Endothelial cell of umbilical vein (primary cell): ENCODE results near the gene NHS. TPM values are rescaled to one million over a fixed set of nuclear protein-coding genes. Genes with fewer than 3 reads are reported as not detected.

Source experiments
- BruUV-seq: library from RNA; stranded (reverse); fragments of 400-500 nt; replicated peaks from 2 replicates; lab custom pipeline; 2021; lab: Mats Ljungman, UMichigan
- CTCF ChIA-PET: fragments of 300-600, 350-600 bp; sonication (Branson Sonifier 250); formaldehyde crosslinking; loops from one replicate; lab custom pipeline; 2021; ENCODE audit warnings: antibody characterized with exemption, inconsistent platforms; lab: Charles Lee
- POLR2A ChIA-PET: fragments of 300-600, 350-600 bp; sonication (Branson Sonifier 250); formaldehyde crosslinking; loops from one replicate; lab custom pipeline; 2021; ENCODE audit warnings: antibody characterized with exemption, inconsistent platforms; lab: Charles Lee
- DNase-seq: peaks from one replicate; pipeline ENCODE4 v3.0.0-alpha.2; 2011; ENCODE audit warnings: low read depth, low spot score
- FAIRE-seq: peaks from 2 replicates; lab custom pipeline; 2011; peaks lifted over from hg19 to GRCh38; lab: Jason Lieb, UNC
- H2AFZ ChIP-seq: 2 replicates; pipeline ENCODE4 v1.6.0; 2012; ENCODE audit warnings: low read depth, low read length, control low read depth, inconsistent platforms
- H3K27ac ChIP-seq: 2 replicates; pipeline ENCODE4 v1.5.1; 2011; ENCODE audit warnings: low read depth, mild to moderate bottlenecking, control low read depth, low read length, moderate library complexity; ENCODE audit not compliant: insufficient read depth
- H3K27me3 ChIP-seq, 2 experiments: 2 replicates each; pipeline versions ENCODE4 v1.6.0 to v1.6.1; 2011; ENCODE audit warnings: low read length in 2 of 2, mixed read lengths in 1 of 2; ENCODE audit not compliant: control insufficient read depth in 2 of 2, insufficient read depth in 2 of 2
- H3K36me3 ChIP-seq, 2 experiments: 2 replicates in 1 of 2; 3 replicates in 1 of 2; pipeline ENCODE4 v1.5.1; 2011; ENCODE audit warnings: low read length in 2 of 2, mild to moderate bottlenecking in 1 of 2, moderate library complexity in 1 of 2; ENCODE audit not compliant: control insufficient read depth in 2 of 2, insufficient read depth in 2 of 2; ENCODE audit errors: extremely low read depth in 1 of 2
- H3K4me1 ChIP-seq: 3 replicates; pipeline ENCODE4 v1.5.1; 2011; ENCODE audit warnings: mild to moderate bottlenecking, low read length; ENCODE audit not compliant: control insufficient read depth, insufficient read depth; ENCODE audit errors: extremely low read depth
- H3K4me2 ChIP-seq: 2 replicates; pipeline ENCODE4 v1.6.1; 2011; ENCODE audit warnings: low read length, control low read depth, mixed read lengths; ENCODE audit not compliant: insufficient read depth
- H3K4me3 ChIP-seq, 3 experiments: fragments of 200-600 bp in 1 of 3; sonication (generic), shearing (Covaris generic) in 1 of 3; replicated peaks in 1 of 3; 2 replicates each; pipeline ENCODE4 v1.5.1; 2011 to 2016; ENCODE audit warnings: control low read depth in 3 of 3, low read length in 3 of 3, mild to moderate bottlenecking in 2 of 3, inconsistent platforms in 1 of 3, low read depth in 1 of 3, moderate library complexity in 1 of 3; ENCODE audit not compliant: insufficient read depth in 1 of 3
- H3K79me2 ChIP-seq: 2 replicates; pipeline ENCODE4 v1.6.0; 2012; ENCODE audit warnings: low read length, inconsistent platforms; ENCODE audit not compliant: control insufficient read depth, insufficient read depth
- H3K9ac ChIP-seq: replicated peaks from 2 replicates; pipeline ENCODE3; 2011; ENCODE audit warnings: low read length, control low read depth; ENCODE audit not compliant: insufficient read depth; ENCODE audit errors: extremely low read depth
- H3K9me1 ChIP-seq: replicated peaks from 3 replicates; pipeline ENCODE4 v1.6.0; 2011; ENCODE audit warnings: mild to moderate bottlenecking, low read length; ENCODE audit not compliant: control insufficient read depth, insufficient read depth; ENCODE audit errors: extremely low read depth
- H3K9me3 ChIP-seq: replicated peaks from 2 replicates; pipeline ENCODE4 v1.5.1; 2012; ENCODE audit warnings: low read length, inconsistent platforms; ENCODE audit not compliant: control insufficient read depth, insufficient read depth
- H4K20me1 ChIP-seq: replicated peaks from 2 replicates; pipeline ENCODE3; 2011; ENCODE audit warnings: mild to moderate bottlenecking, low read length; ENCODE audit not compliant: control insufficient read depth, insufficient read depth; ENCODE audit errors: extremely low read depth
- EZH2 ChIP-seq: IDR thresholded peaks from 2 replicates; pipeline ENCODE4 v1.6.1; 2012; ENCODE audit warnings: borderline replicate concordance, low read depth, mild to moderate bottlenecking, moderate library complexity, low read length, inconsistent platforms; ENCODE audit not compliant: severe bottlenecking
- FOS ChIP-seq: IDR thresholded peaks from 2 replicates; pipeline ENCODE4 v1.6.1; 2011; ENCODE audit warnings: mild to moderate bottlenecking, low read length, moderate library complexity, borderline replicate concordance; ENCODE audit not compliant: insufficient read depth
- GATA2 ChIP-seq: IDR thresholded peaks from 2 replicates; pipeline ENCODE4 v1.7.0; 2011; ENCODE audit warnings: low read depth, mild to moderate bottlenecking, moderate library complexity, mixed read lengths, low read length; ENCODE audit not compliant: insufficient read length, insufficient read depth
- JUN ChIP-seq: IDR thresholded peaks from 2 replicates; pipeline ENCODE4 v1.6.1; 2011; ENCODE audit warnings: borderline replicate concordance, low read depth; ENCODE audit not compliant: insufficient read length, insufficient read depth
- MYC ChIP-seq: IDR thresholded peaks from one replicate; pipeline ENCODE4 v1.6.1; 2011; ENCODE audit warnings: mild to moderate bottlenecking, low read depth, low read length
- POLR2A ChIP-seq: IDR thresholded peaks from 2 replicates; pipeline ENCODE4 v1.6.1; 2012; ENCODE audit warnings: low read depth, mild to moderate bottlenecking, control low read depth, low read length
- POLR2AphosphoS5 ChIP-seq: IDR thresholded peaks from 2 replicates; pipeline ENCODE4 v1.6.1; 2012; ENCODE audit warnings: low read depth, mild to moderate bottlenecking, control low read depth, low read length, moderate library complexity; ENCODE audit not compliant: insufficient read depth
- dilution Hi-C: fragments of 300-500 bp; cut with MboI; formaldehyde crosslinking; loops from one replicate; pipeline ENCODE4 v1.15.0; 2019; ENCODE audit warnings: low sequenced_read_pairs; ENCODE audit not compliant: extremely low pct_ligation_motif_present
- intact Hi-C: fragments of 100-400 bp; cut with micrococcal nuclease; formaldehyde crosslinking; loops from one replicate; pipeline ENCODE4 v1.10.0; 2022
- polyA plus RNA-seq, 4 experiments: library from polyadenylated mRNA; depleted of rRNA in 3 of 4; stranded (reverse) in 3 of 4; unstranded in 1 of 4; fragments of >200 nt; gene quantifications; 2 replicates each; pipeline versions ENCODE4 v1.2.1 to v1.2.3, GENCODE V29; 2011 to 2012; ENCODE audit warnings: missing spikeins in 1 of 4
- total RNA-seq: library from RNA; stranded (reverse); gene quantifications from 2 replicates; pipeline ENCODE4 v1.2.3, GENCODE V29; 2021
- TF ChIP-seq, protein P1 (sequence below): IDR thresholded peaks from 2 replicates; pipeline ENCODE4 v1.6.1; 2011; ENCODE audit not compliant: insufficient read depth, insufficient read length
- TF ChIP-seq, protein P2 (sequence below), 2 donors: IDR thresholded peaks; 1 replicate in 1 of 2; 2 replicates in 1 of 2; pipeline ENCODE4 v1.5.1; 2011; ENCODE audit warnings: low read length in 2 of 2, mild to moderate bottlenecking in 2 of 2, moderate library complexity in 2 of 2, control low read depth in 1 of 2, inconsistent platforms in 1 of 2, low read depth in 1 of 2; ENCODE audit not compliant: insufficient read depth in 1 of 2; ENCODE audit errors: extremely low read depth in 1 of 2

The NHS gene
- total and polyA plus RNA-seq, 2 donors (not counting 3 experiments of a cell fraction or from before 2014, with no cell fraction given), result 0.07 to 0.46 TPM

DNA sequence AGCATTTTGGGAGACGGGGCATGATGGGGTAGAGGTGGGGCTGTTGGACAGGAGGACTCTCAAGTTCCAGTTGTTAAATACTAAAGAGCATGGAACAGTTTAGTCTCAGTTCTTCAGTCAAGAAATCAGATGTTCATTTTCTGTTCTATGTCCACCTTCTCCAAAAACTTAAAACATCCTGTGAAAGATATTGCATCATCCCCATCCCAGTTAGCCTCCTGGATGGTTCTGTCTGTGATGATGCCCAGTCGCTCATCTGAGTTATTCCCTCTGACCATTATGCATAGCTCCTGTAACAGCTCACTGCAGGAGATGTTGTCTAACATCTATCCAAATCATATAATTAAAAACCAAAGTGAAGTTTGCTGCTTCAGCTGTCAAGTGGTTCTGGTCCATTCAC lies 330.2 kb downstream of the NHS start:
- H3K27me3 ChIP-seq, result peaks cover 0 to 2% of the 10 kb centered on the region in 2 experiments
- no peak overlapping the region for H3K4me2 ChIP-seq
- H3K9ac ChIP-seq, result no peak overlapping the region
- no peaks in the 10 kb centered on the region for H3K9me3 ChIP-seq
- DNase-seq (no peak), FAIRE-seq (no peak)
- intact Hi-C loops, result no loop called here
- CTCF ChIA-PET, result no interaction called here
- H3K4me3 ChIP-seq, result no peak overlapping the region
- H3K4me1 ChIP-seq, result no peaks in the 10 kb centered on the region
- TF ChIP-seq GATA2, result no peak
- no peak for TF ChIP-seq POLR2A
- no peak for TF ChIP-seq FOS
- TF ChIP-seq POLR2AphosphoS5, result no peak
- no peak for TF ChIP-seq JUN
- TF ChIP-seq, protein P1, sequence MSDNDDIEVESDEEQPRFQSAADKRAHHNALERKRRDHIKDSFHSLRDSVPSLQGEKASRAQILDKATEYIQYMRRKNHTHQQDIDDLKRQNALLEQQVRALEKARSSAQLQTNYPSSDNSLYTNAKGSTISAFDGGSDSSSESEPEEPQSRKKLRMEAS, result no peak
- TF ChIP-seq, protein P2, sequence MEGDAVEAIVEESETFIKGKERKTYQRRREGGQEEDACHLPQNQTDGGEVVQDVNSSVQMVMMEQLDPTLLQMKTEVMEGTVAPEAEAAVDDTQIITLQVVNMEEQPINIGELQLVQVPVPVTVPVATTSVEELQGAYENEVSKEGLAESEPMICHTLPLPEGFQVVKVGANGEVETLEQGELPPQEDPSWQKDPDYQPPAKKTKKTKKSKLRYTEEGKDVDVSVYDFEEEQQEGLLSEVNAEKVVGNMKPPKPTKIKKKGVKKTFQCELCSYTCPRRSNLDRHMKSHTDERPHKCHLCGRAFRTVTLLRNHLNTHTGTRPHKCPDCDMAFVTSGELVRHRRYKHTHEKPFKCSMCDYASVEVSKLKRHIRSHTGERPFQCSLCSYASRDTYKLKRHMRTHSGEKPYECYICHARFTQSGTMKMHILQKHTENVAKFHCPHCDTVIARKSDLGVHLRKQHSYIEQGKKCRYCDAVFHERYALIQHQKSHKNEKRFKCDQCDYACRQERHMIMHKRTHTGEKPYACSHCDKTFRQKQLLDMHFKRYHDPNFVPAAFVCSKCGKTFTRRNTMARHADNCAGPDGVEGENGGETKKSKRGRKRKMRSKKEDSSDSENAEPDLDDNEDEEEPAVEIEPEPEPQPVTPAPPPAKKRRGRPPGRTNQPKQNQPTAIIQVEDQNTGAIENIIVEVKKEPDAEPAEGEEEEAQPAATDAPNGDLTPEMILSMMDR (IDR thresholded peaks at IDR 0.05; ENCODE audit: extremely low read depth in 1 of 2, insufficient read depth in 1 of 2, low read depth in 1 of 2, low read length in 2 of 2), result no peak
- TF ChIP-seq EZH2, result no peak
- no peak for TF ChIP-seq MYC
- no peaks in the 10 kb centered on the region for H3K36me3 ChIP-seq
- no peaks in the 10 kb centered on the region for H3K9me1 ChIP-seq
- dilution Hi-C loops, result no loop called here
- BruUV-seq, result no TSS peak
- H3K27ac ChIP-seq, result no peak overlapping the region
- H3K79me2 ChIP-seq, result no peaks in the 10 kb centered on the region
- POLR2A ChIA-PET, result no interaction called here
- H2AFZ ChIP-seq, result no peak overlapping the region
- H4K20me1 ChIP-seq, result no peaks in the 10 kb centered on the region
